OCI-LY1 (cell line): ENCODE measurements around the gene DDR1.

Experiments
- H2AFZ ChIP-seq: fragments of 200-600 bp; sonication (generic), shearing (Covaris generic); 2 replicates; pipeline ENCODE4 v1.6.0; 2014; ENCODE audit warnings: antibody characterized with exemption, mild to moderate bottlenecking, low read length
- H3F3A ChIP-seq: fragments of 200-600 bp; sonication (generic), shearing (Covaris generic); 2 replicates; pipeline ENCODE4 v1.6.0; 2014; ENCODE audit warnings: mild to moderate bottlenecking, antibody characterized with exemption, low read length, moderate library complexity; ENCODE audit not compliant: insufficient read depth
- H3K27ac ChIP-seq: fragments of 200-600 bp; sonication (generic); 2 replicates; pipeline ENCODE4 v1.5.1; 2014; ENCODE audit warnings: low read length, mixed run types, mild to moderate bottlenecking, low read depth; ENCODE audit not compliant: poor library complexity, severe bottlenecking
- H3K27me3 ChIP-seq: fragments of 200-600 bp; sonication (generic); 2 replicates; pipeline ENCODE4 v1.6.0; 2014; ENCODE audit warnings: antibody characterized with exemption, mild to moderate bottlenecking, low read length, moderate library complexity; ENCODE audit not compliant: insufficient read depth
- H3K36me3 ChIP-seq: fragments of 200-600 bp; sonication (generic); 2 replicates; pipeline ENCODE4 v1.6.1; 2014; ENCODE audit warnings: mild to moderate bottlenecking, antibody characterized with exemption, low read length, moderate library complexity, mixed read lengths; ENCODE audit not compliant: insufficient read depth
- H3K4me1 ChIP-seq: fragments of 200-600 bp; sonication (generic); 2 replicates; pipeline ENCODE4 v1.5.1; 2014; ENCODE audit warnings: mild to moderate bottlenecking, low read length, moderate library complexity; ENCODE audit not compliant: insufficient read depth, severe bottlenecking
- H3K4me2 ChIP-seq: fragments of 200-600 bp; sonication (generic), shearing (Covaris generic); 2 replicates; pipeline ENCODE4 v1.6.1; 2014; ENCODE audit warnings: low read length
- H3K4me3 ChIP-seq: fragments of 200-600 bp; sonication (generic); 2 replicates; pipeline ENCODE4 v1.5.1; 2014; ENCODE audit warnings: low read length, low read depth, mild to moderate bottlenecking, mixed read lengths; ENCODE audit not compliant: poor library complexity, severe bottlenecking
- H3K79me2 ChIP-seq: fragments of 200-600 bp; shearing (Covaris generic); 2 replicates; pipeline ENCODE4 v1.6.1; 2016; ENCODE audit warnings: mixed run types, low read length, mixed read lengths; ENCODE audit not compliant: insufficient read depth
- H3K9ac ChIP-seq: fragments of 200-600 bp; sonication (generic), shearing (Covaris generic); 2 replicates; pipeline ENCODE4 v1.6.1; 2014; ENCODE audit warnings: mild to moderate bottlenecking, low read length, mixed read lengths
- H3K9me2 ChIP-seq: fragments of 200-600 bp; sonication (generic), shearing (Covaris generic); 2 replicates; pipeline ENCODE4 v1.6.1; 2014; ENCODE audit warnings: low read depth, mild to moderate bottlenecking, low read length, mixed read lengths
- H3K9me3 ChIP-seq: fragments of 200-600 bp; shearing (Covaris generic); 2 replicates; pipeline ENCODE4 v1.6.1; 2014; ENCODE audit warnings: low read length, mixed read lengths
- H4K20me1 ChIP-seq: fragments of 200-600 bp; sonication (generic), shearing (Covaris generic); 2 replicates; pipeline ENCODE4 v1.6.0; 2016; ENCODE audit warnings: mild to moderate bottlenecking, low read length; ENCODE audit not compliant: insufficient read depth
- EZH2 ChIP-seq: fragments of 200-600 bp; sonication (generic), shearing (Covaris generic); IDR thresholded peaks from 2 replicates; pipeline ENCODE4 v1.8.0; 2017; ENCODE audit warnings: borderline replicate concordance, mixed run types, mild to moderate bottlenecking, antibody characterized with exemption, low read length, moderate library complexity, mixed read lengths
- TF ChIP-seq, protein P1 (sequence below): fragments of 200-600 bp; sonication (generic), shearing (Covaris generic); IDR thresholded peaks from 2 replicates; pipeline ENCODE4 v1.5.1; 2017; ENCODE audit warnings: mild to moderate bottlenecking, antibody characterized with exemption, low read length, moderate library complexity, mixed read lengths

Gene DDR1

GRCh38 chr6:30890646-30891449 is 6.5 kb downstream of the DDR1 start:
- TF ChIP-seq, protein P1, sequence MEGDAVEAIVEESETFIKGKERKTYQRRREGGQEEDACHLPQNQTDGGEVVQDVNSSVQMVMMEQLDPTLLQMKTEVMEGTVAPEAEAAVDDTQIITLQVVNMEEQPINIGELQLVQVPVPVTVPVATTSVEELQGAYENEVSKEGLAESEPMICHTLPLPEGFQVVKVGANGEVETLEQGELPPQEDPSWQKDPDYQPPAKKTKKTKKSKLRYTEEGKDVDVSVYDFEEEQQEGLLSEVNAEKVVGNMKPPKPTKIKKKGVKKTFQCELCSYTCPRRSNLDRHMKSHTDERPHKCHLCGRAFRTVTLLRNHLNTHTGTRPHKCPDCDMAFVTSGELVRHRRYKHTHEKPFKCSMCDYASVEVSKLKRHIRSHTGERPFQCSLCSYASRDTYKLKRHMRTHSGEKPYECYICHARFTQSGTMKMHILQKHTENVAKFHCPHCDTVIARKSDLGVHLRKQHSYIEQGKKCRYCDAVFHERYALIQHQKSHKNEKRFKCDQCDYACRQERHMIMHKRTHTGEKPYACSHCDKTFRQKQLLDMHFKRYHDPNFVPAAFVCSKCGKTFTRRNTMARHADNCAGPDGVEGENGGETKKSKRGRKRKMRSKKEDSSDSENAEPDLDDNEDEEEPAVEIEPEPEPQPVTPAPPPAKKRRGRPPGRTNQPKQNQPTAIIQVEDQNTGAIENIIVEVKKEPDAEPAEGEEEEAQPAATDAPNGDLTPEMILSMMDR = no peak
- no peak for TF ChIP-seq EZH2
- no peaks in the 10 kb centered on the region for H4K20me1 ChIP-seq
- no peak overlapping the region for H3K27ac ChIP-seq
- peaks cover 12% of the 10 kb centered on the region; the same call in 1 of the 2 replicates for H3K27me3 ChIP-seq
- peaks cover 6% of the 10 kb centered on the region for H3K4me1 ChIP-seq
- no peaks in the 10 kb centered on the region for H3K9me3 ChIP-seq
- no peaks in the 10 kb centered on the region for H3K36me3 ChIP-seq
- H3K9ac ChIP-seq = no peak overlapping the region
- no peak overlapping the region for H2AFZ ChIP-seq
- no peaks in the 10 kb centered on the region for H3K9me2 ChIP-seq
- no peaks in the 10 kb centered on the region for H3K79me2 ChIP-seq
- no peaks in the 10 kb centered on the region for H3F3A ChIP-seq
- no peak overlapping the region for H3K4me3 ChIP-seq
- no peak overlapping the region for H3K4me2 ChIP-seq

DNA sequence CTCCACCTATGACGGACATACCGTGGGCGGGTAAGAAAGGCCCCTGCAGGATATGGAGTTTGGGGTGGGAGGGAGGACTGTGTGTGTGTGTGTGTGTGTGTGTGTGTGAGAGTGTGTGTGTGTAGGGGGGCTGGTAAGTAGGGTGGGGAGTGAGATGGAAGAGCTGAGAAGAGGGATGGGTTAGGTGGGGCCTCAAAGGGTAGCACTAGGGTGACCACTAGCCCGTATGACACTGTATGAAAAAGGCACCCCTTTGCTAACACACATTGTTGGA is 7.1 kb downstream of the DDR1 start:
- TF ChIP-seq, protein P1 = no peak
- no peak for TF ChIP-seq EZH2
- no peaks in the 10 kb centered on the region for H3K79me2 ChIP-seq
- peaks cover 12% of the 10 kb centered on the region; the same call in 1 of the 2 replicates for H3K27me3 ChIP-seq
- no peak overlapping the region for H3K27ac ChIP-seq
- H3K4me2 ChIP-seq = no peak overlapping the region
- no peaks in the 10 kb centered on the region for H3F3A ChIP-seq
- no peaks in the 10 kb centered on the region for H3K9me2 ChIP-seq
- peaks cover under 1% of the 10 kb centered on the region for H3K4me1 ChIP-seq
- H3K4me3 ChIP-seq = no peak overlapping the region
- no peak overlapping the region for H2AFZ ChIP-seq
- H3K9me3 ChIP-seq = no peaks in the 10 kb centered on the region
- H4K20me1 ChIP-seq = no peaks in the 10 kb centered on the region
- no peaks in the 10 kb centered on the region for H3K36me3 ChIP-seq
- no peak overlapping the region for H3K9ac ChIP-seq

- H3F3A ChIP-seq = no peaks in the 10 kb centered on the region
- H4K20me1 ChIP-seq = no peaks in the 10 kb centered on the region
- H3K4me3 ChIP-seq = no peak overlapping the region
- H3K9me3 ChIP-seq = no peaks in the 10 kb centered on the region
- H3K27me3 ChIP-seq = peaks cover 12% of the 10 kb centered on the region; the same call in 1 of the 2 replicates
- H3K79me2 ChIP-seq = no peaks in the 10 kb centered on the region
- H3K27ac ChIP-seq = no peak overlapping the region
- H2AFZ ChIP-seq = no peak overlapping the region
- TF ChIP-seq, protein P1 = no peak
- TF ChIP-seq EZH2 = no peak
- no peak overlapping the region for H3K9ac ChIP-seq
- H3K4me2 ChIP-seq = no peak overlapping the region
- H3K4me1 ChIP-seq = no peaks in the 10 kb centered on the region
- no peaks in the 10 kb centered on the region for H3K36me3 ChIP-seq
- no peaks in the 10 kb centered on the region for H3K9me2 ChIP-seq
Measured at GRCh38 chr6:30891816-30892538, 7.7 kb downstream of the DDR1 start.
